ENCODE data around the gene ATAD1.
"Not testable (repeated sequence)": the region's sequence is repeated elsewhere in the genome, so short reads cannot be mapped to it uniquely, and the experiment has no call there.

Gene ATAD1

DNA sequence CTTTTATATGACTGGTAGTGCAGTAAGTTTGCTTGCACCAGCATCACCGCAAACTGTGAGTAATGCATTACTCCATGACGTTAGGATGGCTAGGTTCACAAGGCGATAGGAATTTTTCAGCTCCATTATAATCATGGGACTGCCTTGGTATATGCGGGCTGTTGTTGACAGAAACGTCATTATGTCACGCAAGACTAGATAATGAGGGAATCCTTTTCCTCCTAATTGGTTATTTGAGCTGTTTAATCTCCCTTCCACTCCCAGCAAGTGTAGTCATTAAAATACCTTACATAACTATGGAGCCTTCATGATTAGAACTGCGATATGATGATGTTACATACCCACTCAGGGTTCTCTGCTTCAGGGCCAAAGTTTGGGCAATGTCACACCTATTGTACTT is 28.0 kb upstream of the ATAD1 start:
- no peak for DNase-seq (ENCODE audit: low read depth)

DNA sequence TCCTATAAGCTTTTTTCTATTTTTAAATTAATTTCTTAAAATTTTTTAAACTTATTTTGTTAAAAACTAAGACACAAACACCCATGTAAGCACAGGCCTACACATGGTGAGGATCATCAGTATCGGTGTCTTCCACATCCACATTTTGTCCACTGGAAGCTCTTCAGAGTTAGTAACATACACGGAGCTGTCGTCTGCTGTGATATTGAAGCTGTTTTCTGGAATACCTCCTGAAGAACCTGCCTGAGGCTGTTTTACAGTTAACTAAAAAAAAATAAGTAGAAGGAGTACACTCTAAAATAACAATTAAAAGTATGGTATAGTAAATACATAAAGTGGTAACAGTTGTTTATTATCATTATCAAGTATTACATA is 27.6 kb upstream of the ATAD1 start:
- no peak for DNase-seq (ENCODE audit: low read depth)

DNA sequence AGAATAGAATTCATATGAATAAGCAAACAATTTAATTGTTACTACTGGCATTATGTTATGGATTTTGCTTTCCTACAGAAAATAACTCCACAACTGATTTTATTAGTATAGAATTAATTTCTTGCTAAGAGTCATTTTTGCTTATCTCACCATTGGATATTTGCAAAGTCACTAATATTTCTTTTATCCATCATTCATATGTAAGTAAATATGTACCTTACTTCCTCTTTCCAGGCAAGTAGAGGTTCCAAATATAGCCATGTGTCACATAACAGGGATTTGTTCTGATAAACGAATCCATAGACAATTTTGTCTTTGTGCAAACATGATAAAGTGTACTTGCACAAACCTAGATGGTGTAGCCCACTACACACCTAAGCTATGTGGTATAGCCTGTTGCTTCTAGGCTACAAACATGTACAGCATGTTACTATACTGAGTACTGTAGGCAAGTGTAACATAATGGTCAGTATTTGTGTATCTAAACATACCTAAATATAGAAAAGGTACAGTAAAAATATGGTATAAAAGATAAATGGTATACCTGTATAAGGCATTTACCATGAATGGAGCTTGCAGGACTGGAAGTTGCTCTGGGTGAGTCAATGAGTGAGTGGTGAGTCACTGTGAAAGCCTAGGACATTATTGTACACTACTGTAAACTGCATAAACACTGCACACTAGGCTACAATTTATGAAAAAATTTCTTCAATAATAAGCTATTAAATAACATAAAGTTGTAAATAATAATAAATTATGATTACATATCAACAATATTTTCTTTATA is 27.0 kb upstream of the ATAD1 start:
- DNase-seq (ENCODE audit: low read depth) = no peak

DNA sequence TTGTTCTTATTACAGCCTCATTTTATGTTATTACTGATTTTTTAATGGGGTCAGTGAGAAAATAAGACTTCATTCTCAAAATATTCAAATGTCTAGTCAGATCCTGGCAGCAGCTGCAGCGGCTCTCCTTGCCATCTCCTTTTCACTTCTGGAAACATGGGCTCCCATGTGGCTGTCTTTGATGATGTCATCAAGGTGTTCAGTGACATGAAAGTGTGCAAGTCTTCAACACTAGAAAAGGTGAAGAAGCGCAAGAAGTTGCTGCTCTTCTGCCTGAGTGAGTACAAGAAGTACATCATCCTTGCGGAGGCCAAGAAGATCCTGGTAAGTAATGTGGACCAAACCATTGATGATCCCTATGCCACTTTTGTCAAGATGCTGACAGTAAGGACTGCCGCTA is 25.7 kb upstream of the ATAD1 start:
- no peak for DNase-seq (ENCODE audit: low read depth)

GRCh38 chr10:87842776-87843497 is 24.9 kb upstream of the ATAD1 start:
- no peak for DNase-seq (ENCODE audit: low read depth)

DNA sequence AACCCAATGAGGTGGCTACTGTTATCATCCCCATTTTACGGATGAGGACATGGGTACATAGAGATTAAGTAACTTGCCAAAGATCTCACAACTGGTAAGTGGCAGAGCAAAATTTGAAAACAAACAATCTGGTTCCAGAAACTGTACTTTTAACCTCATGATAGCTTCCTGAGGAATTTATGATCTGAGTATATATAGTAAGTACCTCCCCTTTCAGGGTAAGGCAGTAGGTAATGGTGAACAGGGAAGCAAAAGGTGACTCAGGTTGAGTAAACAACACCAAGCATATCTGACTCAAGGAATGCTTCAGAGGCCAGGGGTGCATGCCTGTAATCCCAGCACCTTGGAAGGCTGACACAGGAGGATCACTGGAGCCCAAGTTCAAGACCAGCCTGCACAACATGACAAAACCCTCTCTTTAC is 24.2 kb upstream of the ATAD1 start:
- no peak for DNase-seq (ENCODE audit: low read depth)

DNA sequence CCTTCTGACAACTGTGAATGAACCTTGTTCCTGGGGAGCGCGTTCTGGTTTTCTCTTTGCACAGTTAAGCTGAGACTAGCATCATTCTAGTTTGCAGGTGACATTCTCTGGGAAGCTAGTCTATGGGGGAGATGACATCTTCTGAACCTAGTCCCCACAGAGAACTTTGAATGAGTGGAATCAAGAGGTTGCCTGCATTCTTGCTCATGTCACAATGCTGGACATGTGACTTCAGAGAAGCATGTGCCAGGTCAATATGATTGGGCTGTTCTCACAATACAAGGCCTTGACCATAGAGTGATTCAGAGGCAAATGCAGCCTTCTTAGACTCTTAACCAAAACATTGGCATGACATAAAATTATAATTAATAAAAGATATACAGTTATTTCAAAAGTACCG is 23.2 kb upstream of the ATAD1 start:
- DNase-seq (ENCODE audit: low read depth) = no peak

- DNase-seq (ENCODE audit: low read depth) = no peak
These were observed 20.6 kb upstream of the ATAD1 start for GRCh38 chr10:87838650-87839049.

DNA sequence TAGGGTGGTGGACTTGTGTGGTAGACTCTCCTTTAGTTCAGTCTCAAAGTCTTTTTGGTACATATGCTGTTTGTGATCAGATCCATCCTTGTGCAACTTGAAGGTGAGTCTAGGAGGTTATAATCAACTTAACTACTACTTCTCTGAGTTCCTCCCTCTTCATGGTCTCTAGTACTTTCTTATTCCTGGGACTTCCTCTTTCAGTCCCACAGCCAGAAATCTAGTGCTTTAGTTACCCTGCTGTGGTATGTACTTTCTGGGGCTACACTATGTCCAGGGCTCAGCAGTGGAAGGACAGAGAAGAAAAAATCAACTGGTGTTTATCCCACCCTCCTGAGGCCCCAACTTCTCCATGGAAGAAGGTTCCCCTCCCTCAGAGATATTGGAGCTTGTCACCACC is 19.4 kb upstream of the ATAD1 start:
- no peak for DNase-seq (ENCODE audit: low read depth)

GRCh38 chr10:87836098-87836497 is 18.1 kb upstream of the ATAD1 start:
- DNase-seq (ENCODE audit: low read depth) = no peak

- no peak for DNase-seq (ENCODE audit: low read depth)
These were observed 12.1 kb upstream of the ATAD1 start for GRCh38 chr10:87829986-87830729.

- DNase-seq (ENCODE audit: low read depth) = not testable (repeated sequence)
These were observed 11.0 kb upstream of the ATAD1 start for GRCh38 chr10:87829051-87829450.

GRCh38 chr10:87827681-87828080 is 9.7 kb upstream of the ATAD1 start:
- no peak for DNase-seq (ENCODE audit: low read depth)

DNA sequence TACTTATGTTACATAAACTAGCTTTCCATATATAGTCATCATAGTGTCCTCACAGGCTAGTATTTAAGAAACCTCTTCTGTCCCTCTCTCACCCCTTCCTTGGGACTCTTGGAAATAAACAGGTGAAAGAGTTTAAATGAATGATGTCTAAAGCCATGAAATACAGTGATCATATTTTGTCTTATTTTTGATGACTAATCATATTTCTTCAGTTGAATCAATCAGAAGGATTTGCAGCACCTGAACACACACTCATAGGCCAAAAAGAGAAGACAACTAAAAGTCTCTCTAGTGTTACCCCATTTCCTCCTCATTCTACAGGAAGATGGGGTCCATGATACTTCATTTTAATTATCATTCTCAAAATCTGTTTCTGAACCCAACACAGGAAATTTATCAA is 8.6 kb upstream of the ATAD1 start:
- DNase-seq (ENCODE audit: low read depth) = no peak

GRCh38 chr10:87819289-87819585 is 1.2 kb upstream of the ATAD1 start:
- DNase-seq (ENCODE audit: low read depth) = no peak

GRCh38 chr10:87818505-87819288 is 671 bp upstream of the ATAD1 start:
- DNase-seq (ENCODE audit: low read depth) = no peak

DNA sequence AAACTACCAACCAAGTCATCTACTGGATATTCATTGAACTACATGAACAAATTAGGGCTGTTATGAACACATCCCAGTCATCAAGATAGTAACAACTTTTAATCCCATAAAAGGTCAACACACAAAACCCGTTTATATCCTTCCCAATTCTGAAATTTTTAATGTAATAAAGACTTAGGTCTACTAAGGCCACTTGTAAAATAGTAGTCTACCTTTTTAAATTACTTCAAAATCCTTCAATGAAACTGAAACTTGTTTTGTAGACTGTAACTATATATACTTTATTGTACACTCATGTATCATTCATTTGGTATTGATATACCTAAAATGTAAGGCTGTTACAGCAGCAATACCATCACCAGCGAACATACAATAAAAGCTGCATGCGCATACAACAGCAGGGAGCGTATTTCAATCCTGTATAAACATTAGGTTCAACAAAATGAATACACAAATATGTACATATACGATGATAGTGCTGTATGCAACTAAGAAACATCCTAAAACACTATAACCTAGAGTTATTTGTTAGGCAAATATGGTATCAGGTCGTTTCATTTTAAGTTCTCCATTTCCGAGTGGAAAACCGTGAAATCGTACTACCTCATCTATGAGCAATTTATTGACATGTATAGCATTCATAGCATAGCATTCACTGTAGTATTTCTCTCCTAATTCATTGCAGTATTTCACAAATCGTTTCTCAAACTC is 973 bp downstream of the ATAD1 start:
- DNase-seq (ENCODE audit: low read depth) = no peak

DNA sequence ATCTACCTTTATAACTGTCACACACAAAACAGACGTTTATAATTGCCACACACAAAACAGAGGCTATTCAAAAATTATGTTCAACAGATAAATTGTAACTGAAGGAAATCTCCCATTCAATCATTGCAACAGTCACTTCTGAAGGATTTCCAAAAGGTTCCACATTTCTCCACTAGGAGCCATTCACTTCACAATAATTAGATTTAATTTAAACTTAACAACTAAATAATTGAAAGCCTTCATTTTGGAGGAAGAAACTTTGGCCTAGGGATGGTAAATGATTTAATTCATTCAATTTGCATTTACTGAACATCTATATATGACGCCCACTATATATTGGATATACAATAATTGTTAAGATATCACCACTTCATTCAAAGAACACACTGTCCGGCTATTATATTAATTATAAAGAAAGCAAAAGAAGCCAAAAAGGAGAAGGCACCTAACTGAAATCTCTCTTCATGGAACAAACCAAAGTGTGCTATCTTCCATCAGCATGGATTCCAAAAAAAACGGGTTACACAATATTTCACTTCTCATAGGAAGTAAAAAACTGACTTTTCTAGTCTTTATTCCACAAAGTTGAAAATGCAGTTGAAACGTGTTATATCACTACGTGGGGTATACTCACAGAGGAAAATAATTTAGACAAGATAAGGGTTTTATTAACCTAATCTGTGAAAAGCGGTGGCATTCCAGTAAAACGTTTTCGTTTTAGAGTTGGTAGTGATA is 1.7 kb downstream of the ATAD1 start:
- DNase-seq (ENCODE audit: low read depth) = no peak

DNA sequence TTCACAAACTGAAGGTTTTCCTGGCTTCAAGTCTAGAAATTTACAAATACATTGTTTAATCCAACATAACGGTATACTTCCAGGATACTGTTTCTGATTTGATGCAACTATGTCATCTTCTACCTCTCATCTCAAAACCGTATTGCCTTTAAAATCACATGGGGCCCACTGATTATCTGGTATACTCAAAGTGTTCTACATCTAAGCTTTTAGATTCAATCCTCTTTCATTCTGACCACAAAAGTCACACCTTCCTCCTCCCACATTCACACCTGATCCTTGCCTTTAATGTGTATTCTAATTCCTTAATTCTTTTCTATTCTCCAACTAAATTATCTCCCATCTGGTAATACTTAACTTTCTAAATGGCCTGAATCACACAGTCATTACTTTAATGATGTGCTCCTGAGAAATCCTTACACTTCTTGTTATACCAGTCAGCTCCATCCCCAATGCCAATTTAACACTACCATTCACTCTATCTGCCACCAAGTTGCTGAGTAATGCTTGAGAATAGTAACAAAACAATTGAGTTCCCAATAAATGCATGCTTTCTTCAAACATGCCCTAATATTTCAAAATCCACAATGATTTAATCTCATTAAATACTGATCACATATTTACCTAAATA is 13.0 kb downstream of the ATAD1 start:
- no peak for DNase-seq (ENCODE audit: low read depth)

DNA sequence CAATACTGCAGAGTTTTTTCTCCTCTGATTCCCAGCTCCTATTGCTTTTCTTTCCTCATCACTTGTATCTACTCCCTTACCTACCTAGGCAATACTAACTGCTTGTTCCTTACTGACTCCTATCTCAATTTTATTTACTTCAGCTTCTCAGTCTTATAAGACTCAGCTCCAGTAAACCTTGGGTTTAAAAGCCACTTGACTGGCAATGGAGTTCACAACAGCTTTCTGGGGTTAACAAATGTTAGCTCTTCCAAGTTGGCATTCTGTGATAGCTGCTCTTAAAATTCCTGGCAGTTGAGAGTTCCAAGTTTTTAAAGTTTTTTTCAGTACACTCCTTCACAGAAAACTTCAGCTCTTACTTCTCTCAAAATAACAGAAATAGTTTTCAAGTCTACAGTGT is 14.2 kb downstream of the ATAD1 start:
- no peak for DNase-seq (ENCODE audit: low read depth)

GRCh38 chr10:87803328-87803727 is 14.7 kb downstream of the ATAD1 start:
- DNase-seq (ENCODE audit: low read depth) = no peak
